Stimulated activated CD4-positive, alpha-beta T cell treated with anti-CD3 and anti-CD28 coated beads, Interleukin-4, amount 100 ng/mL, for 24 hours (primary cell): ENCODE results near the gene NCBP1.
A peak's percentile ranks its signal among the peaks of the same experiment; 100 is the strongest.

ENCODE experiments used
- DNase-seq: peaks from one replicate; pipeline ENCODE4 v3.0.0-alpha.2; 2020

Gene NCBP1

DNA sequence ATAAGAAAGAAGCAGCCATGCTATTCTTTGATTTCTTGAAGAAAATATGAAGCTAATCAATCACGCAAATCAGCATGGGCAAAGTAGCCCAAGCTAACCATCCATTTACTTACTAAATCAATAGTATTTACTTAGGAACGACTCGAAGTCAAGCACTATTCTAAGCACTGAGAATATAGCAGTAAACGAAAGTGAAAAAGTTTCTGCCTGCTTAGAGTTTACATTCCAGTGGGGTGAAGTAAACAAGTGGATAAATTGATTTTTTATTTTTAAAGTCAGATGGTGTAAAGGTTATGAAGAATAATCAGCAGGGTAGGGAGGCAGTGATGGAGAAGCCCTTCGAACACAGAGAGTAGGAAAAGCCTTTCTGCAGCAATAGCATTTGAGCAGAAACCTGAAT is 6.0 kb upstream of the NCBP1 start:
- DNase-seq = no peak

- no peak for DNase-seq
Observed at GRCh38 chr9:97628668-97629067, 5.0 kb upstream of the NCBP1 start.

DNA sequence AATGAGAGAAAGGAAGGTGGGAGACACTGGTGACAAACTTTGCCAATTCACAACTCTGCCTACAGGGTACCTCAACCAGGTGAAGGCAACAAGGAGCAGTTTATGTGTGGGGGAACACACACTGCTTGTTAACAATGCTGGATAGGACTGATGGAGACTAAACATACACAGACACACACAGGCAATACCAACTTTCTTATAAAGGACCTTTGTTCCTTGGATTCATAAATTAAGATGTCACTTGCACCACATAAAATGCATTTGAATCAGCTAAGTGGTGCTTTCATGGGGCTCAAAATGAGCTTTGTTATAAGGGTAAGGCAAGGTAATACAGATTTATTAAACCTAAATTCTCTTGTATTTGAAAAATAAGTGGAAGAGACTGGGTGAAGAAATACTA is 4.5 kb upstream of the NCBP1 start:
- DNase-seq = no peak

GRCh38 chr9:97630591-97630990 is 3.0 kb upstream of the NCBP1 start:
- no peak for DNase-seq

- no peak for DNase-seq
Observed at GRCh38 chr9:97632248-97632984, 1.2 kb upstream of the NCBP1 start.

DNA sequence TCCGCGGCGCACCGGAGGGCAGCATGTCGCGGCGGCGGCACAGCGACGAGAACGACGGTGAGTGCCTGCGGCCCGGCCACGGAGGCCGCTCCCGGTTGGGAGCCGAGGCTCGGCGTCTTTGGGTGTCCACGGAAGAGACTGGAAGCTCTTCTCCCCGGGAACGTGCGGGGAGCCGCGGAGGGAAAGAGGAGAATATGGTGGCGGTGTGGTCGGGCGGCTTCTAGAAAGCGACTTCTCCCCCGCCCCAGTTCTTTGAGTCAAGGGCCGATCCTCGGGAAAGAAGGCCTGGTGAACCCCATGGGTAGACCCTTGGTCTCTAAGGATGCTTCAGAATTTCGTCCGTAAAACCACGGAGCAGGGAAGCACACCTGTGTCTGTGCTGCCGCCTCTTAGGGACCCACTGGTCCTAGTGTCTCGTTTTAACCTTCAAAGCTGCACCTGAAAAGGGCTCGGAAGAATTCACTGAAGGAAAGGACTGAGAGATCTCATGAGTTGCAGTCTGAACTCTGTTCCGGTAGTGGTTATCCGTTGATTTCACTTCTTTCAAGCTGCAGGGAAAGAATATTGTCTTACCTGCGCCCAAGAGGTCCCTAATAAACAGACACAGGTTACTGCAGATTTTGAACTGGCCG is 354 bp downstream of the NCBP1 start:
- peak; percentile 6 for DNase-seq

DNA sequence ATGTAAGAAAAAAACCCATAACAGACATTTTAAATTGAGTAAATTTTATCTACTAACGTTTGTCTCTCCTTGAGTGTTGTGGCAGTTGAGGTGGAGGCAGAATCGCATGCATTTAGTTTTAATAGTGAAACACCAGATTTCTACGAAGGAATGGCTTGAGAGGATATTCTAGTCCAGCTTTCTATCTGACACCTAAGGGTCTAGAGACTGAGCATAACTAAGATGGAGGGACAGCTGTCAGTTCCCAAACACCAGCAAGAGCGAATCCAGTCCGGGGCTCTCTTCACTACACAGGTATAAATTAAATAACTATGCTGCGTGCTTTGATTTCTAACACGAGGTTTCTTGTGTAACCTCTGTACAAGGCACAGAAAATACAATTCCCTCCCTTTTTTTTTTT is 1.4 kb downstream of the NCBP1 start:
- DNase-seq = no peak

- no peak for DNase-seq
Observed at GRCh38 chr9:97636903-97637302, 3.3 kb downstream of the NCBP1 start.

- no peak for DNase-seq
Observed at GRCh38 chr9:97638666-97639065, 5.0 kb downstream of the NCBP1 start.

- DNase-seq = no peak
Observed at GRCh38 chr9:97640325-97640724, 6.7 kb downstream of the NCBP1 start.

DNA sequence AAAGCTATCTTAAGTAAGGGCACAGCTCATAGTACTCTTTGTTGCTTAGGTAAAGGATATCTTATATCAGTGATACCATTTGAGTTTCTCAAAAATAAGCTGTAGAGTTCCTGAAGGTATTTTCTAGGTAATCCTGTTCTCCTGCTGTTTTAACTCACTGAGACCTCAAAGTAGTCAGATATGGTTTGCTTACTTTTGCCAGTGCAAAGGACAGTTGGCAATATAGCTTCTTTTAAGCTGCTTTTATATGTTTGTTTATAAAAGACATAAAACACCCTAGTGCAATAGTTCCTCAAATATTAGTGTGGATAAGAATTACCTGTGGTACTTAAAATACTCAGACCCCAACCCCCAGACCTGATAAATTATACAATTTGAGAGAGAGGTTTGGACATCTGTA is 12.1 kb downstream of the NCBP1 start:
- no peak for DNase-seq

DNA sequence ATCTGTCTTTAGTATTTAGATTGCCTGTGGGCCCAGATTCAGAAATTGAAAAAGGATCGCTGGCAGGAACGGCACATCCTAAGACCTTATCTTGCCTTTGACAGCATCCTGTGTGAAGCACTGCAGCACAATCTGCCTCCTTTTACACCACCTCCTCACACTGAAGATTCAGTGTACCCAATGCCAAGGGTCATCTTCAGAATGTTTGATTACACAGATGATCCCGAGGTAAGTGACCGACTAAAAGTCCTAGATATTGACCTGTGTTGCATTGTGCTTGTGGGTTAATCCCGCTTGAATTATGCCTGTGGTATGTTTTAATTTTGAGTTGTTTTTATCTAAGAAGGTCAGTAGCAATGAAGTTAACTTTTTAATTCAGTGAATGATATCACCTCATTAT is 14.4 kb downstream of the NCBP1 start:
- no peak for DNase-seq

- DNase-seq = no peak
Observed at GRCh38 chr9:97651646-97652045, 18.0 kb downstream of the NCBP1 start.

- no peak for DNase-seq
Observed at GRCh38 chr9:97658707-97659106, 25.1 kb downstream of the NCBP1 start.

DNA sequence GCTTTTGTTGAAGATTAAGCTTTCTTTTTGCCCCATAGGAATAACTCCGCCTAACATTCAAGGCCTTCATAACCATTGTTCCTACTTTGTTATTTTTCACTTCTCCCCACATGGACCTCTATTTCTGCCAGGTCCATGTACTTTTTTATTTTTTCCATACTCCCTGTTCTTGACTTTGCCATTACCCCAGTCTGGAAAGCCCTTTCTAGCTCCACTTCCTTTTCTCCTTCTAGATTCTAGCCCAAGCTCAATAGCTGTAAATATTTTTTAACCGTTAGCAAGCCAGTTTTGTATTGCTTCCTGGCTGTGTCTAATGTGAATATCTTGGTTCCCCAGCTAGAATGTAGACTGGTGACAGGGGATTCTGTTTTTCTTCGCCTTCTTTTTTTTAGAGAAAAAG is 26.1 kb downstream of the NCBP1 start:
- DNase-seq = no peak

GRCh38 chr9:97660340-97660739 is 26.7 kb downstream of the NCBP1 start:
- no peak for DNase-seq

GRCh38 chr9:97660847-97661246 is 27.2 kb downstream of the NCBP1 start:
- DNase-seq = no peak

- DNase-seq = no peak
Observed at GRCh38 chr9:97665742-97666141, 32.1 kb downstream of the NCBP1 start.

- DNase-seq = no peak
Observed at GRCh38 chr9:97666907-97667686, 33.5 kb downstream of the NCBP1 start.

GRCh38 chr9:97668485-97668884 is 34.9 kb downstream of the NCBP1 start:
- DNase-seq = peak; percentile 7

GRCh38 chr9:97670586-97670985 is 37.0 kb downstream of the NCBP1 start:
- DNase-seq = no peak

DNA sequence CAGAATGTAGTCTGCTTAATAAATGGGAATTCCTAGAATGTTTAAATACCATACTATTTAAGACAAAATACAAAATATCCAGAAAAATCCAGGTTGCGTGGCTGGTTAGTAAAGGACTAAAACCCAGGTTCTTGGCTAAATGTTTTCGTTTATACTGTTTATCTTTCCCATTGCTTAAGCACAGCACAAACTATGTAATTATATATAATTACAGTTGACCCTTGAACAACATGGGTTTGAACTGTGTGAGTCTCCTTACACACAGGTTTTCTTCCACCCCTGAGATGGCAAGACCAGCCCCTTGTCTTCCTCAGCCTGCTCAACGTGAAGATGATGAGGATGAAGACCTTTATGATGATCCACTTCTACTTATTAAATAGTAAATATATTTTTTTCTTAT is 38.8 kb downstream of the NCBP1 start:
- no peak for DNase-seq

DNA sequence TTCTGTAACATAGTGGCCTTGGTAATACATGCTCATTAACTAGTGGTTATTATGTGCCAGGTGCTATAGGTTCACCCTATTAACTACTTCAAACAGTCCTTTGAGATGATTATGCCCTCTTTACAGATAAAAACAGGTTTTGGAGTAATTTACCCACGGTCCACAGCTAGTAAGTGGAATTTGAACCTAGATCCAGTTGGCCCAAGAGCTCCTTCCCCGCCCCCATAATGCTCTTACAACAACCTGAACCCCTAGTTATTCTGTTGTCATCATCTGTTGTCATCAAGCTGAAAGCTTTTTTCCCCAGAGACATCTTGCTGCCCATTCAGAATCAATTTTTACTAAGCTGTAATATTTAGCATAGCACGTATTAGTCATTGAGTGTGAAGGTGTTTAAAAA is 40.3 kb downstream of the NCBP1 start:
- no peak for DNase-seq

GRCh38 chr9:97675655-97676054 is 42.0 kb downstream of the NCBP1 start:
- DNase-seq = no peak
